ENCODE data around the gene CDH22.

The CDH22 gene

DNA sequence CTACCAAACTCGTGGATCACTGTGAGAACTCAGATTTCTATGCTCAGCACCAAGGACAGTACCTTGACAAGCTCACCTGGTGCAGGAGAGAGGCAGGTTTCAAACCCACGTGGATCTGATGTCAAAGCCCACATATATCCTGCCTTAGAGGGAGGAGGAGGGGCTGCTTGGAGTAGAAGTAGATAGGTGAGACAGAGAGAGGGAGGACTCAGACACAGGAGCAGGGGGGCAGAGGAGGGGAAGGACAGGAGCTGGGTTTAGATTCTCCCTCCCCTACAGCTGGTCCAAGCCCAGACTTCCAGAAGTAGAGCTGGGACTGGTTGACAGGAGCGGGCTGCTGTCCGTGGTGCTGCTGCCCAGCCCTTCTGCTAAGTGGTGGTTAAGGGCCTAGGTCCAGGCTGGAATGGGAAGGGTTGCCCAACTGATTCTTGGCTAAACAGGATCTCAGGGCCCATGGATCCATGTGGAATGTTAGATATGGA lies 77.5 kb downstream of the CDH22 start:
- no peaks in the 10 kb centered on the region for H3K9me3 ChIP-seq (ENCODE audit: insufficient read depth, low read length)
- H2AFZ ChIP-seq (ENCODE audit: low read depth, low read length): no peak overlapping the region
- no peak overlapping the region for H3K9ac ChIP-seq (ENCODE audit: low read length)
- H3K27me3 ChIP-seq (ENCODE audit: low read depth, low read length): peaks cover 67% of the 10 kb centered on the region
- no peak overlapping the region for H3K4me3 ChIP-seq (ENCODE audit: low read length)
- H3K36me3 ChIP-seq (replicated peaks; ENCODE audit: low read depth, low read length): no peaks in the 10 kb centered on the region
- TF ChIP-seq, protein P1, sequence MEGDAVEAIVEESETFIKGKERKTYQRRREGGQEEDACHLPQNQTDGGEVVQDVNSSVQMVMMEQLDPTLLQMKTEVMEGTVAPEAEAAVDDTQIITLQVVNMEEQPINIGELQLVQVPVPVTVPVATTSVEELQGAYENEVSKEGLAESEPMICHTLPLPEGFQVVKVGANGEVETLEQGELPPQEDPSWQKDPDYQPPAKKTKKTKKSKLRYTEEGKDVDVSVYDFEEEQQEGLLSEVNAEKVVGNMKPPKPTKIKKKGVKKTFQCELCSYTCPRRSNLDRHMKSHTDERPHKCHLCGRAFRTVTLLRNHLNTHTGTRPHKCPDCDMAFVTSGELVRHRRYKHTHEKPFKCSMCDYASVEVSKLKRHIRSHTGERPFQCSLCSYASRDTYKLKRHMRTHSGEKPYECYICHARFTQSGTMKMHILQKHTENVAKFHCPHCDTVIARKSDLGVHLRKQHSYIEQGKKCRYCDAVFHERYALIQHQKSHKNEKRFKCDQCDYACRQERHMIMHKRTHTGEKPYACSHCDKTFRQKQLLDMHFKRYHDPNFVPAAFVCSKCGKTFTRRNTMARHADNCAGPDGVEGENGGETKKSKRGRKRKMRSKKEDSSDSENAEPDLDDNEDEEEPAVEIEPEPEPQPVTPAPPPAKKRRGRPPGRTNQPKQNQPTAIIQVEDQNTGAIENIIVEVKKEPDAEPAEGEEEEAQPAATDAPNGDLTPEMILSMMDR (IDR thresholded peaks at IDR 0.05; ENCODE audit: low read depth, low read length): no peak
- TF ChIP-seq EZH2phosphoT487 (IDR thresholded peaks at IDR 0.05; ENCODE audit: low read depth): no peak
- no peaks in the 10 kb centered on the region for H3K79me2 ChIP-seq (ENCODE audit: low read length)
- H3K4me1 ChIP-seq (ENCODE audit: low read length): no peaks in the 10 kb centered on the region
- no peak overlapping the region for H3K4me2 ChIP-seq (ENCODE audit: low read length)
- H3K27ac ChIP-seq (ENCODE audit: low read length): no peak overlapping the region
- H4K20me1 ChIP-seq (ENCODE audit: insufficient read depth, low read length): peaks cover 18% of the 10 kb centered on the region

DNA sequence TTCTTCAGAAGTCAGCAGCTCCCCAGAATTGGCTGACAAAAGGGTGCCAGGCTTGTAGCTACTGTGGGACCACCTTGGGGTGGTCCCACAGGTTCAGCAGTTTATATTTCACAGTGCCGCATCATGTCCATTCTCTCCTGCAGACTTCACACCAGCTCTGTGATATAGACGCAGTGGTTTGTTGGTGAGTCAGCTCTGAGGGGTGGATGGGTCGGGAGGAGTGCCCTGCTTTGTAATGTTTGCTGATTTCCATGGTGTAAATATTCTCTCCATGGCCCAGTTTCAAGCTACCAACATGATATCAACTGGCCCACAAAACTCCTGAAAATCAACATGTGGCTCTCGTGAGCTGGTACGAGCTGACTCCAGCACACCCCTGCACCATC lies 78.2 kb downstream of the CDH22 start:
- Histone ChIP-seq H2AFZ (ENCODE audit: low read depth, low read length) (no peak overlapping the region), H3K9ac (ENCODE audit: low read length) (no peak overlapping the region), H3K79me2 (ENCODE audit: low read length) (no peaks in the 10 kb centered on the region), H3K27me3 (ENCODE audit: low read depth, low read length) (peaks cover 69% of the 10 kb centered on the region), H3K36me3 (replicated peaks; ENCODE audit: low read depth, low read length) (no peaks in the 10 kb centered on the region), H3K4me3 (ENCODE audit: low read length) (no peak overlapping the region), H4K20me1 (ENCODE audit: insufficient read depth, low read length) (peaks cover 18% of the 10 kb centered on the region), H3K4me1 (ENCODE audit: low read length) (no peaks in the 10 kb centered on the region), H3K4me2 (ENCODE audit: low read length) (no peak overlapping the region), H3K9me3 (ENCODE audit: insufficient read depth, low read length) (no peaks in the 10 kb centered on the region), H3K27ac (ENCODE audit: low read length) (no peak overlapping the region)
- TF ChIP-seq, protein P1 (IDR thresholded peaks at IDR 0.05; ENCODE audit: low read depth, low read length): no peak
- TF ChIP-seq EZH2phosphoT487 (IDR thresholded peaks at IDR 0.05; ENCODE audit: low read depth): no peak

DNA sequence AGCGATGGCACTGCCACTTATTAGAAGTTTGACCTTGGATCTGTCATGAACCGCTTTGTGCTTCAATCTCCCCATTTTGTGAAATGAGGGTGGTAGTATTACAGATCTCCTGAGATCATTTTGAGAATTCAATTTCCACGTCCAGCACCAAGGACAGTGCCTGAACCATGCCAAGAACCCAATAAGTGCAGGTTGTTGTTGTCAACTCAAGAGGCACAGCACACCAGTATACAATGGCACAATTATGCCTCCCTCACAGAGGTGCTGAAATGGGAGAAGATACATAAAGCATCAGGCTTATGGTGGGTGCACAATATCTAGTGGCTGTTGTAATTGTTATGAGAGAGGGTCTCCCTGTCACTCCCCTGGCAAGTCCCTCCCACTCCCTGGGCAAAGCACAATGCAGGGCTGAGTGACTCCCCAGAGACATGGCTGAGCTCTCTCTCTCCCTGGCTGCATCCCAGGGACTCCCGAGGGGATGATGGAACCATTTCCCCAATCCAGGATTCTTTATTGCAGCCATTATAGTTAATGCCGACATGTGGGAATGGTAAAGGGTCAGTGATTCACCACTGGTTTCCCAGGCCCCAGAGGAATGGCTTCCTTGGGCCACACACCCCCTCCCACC lies 78.7 kb downstream of the CDH22 start:
- TF ChIP-seq, protein P1 (IDR thresholded peaks at IDR 0.05; ENCODE audit: low read depth, low read length): no peak
- no peak for TF ChIP-seq EZH2phosphoT487 (IDR thresholded peaks at IDR 0.05; ENCODE audit: low read depth)
- Histone ChIP-seq H3K4me2 (ENCODE audit: low read length) (no peak overlapping the region), H3K79me2 (ENCODE audit: low read length) (no peaks in the 10 kb centered on the region), H3K4me1 (ENCODE audit: low read length) (no peaks in the 10 kb centered on the region), H3K27me3 (ENCODE audit: low read depth, low read length) (peaks cover 69% of the 10 kb centered on the region), H3K9me3 (ENCODE audit: insufficient read depth, low read length) (no peaks in the 10 kb centered on the region), H2AFZ (ENCODE audit: low read depth, low read length) (no peak overlapping the region), H3K27ac (ENCODE audit: low read length) (no peak overlapping the region), H3K9ac (ENCODE audit: low read length) (no peak overlapping the region), H3K4me3 (ENCODE audit: low read length) (no peak overlapping the region), H3K36me3 (replicated peaks; ENCODE audit: low read depth, low read length) (no peaks in the 10 kb centered on the region), H4K20me1 (ENCODE audit: insufficient read depth, low read length) (peaks cover 18% of the 10 kb centered on the region)

DNA sequence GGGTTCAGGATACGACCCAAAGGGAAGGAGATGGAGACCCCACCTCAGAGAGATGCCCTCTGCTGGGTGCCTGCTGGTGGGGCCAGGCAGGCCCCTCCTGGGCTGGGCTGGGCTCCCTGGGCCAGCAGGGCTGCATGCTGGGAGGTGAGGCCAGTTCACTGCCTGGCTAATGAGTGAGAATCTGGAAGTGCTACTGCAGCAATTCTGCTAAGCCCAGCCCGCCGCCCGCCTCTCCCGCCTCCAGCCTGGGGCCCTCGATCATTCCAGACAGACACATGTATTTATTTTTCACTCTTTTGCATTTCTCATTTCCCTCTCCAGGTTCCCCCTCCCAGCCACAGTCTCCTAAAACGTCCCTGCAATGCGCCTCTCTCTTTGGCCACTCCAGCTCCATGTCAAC lies 79.6 kb downstream of the CDH22 start:
- H3K9ac ChIP-seq (ENCODE audit: low read length): no peak overlapping the region
- H4K20me1 ChIP-seq (ENCODE audit: insufficient read depth, low read length): peaks cover 18% of the 10 kb centered on the region
- no peaks in the 10 kb centered on the region for H3K9me3 ChIP-seq (ENCODE audit: insufficient read depth, low read length)
- H3K27ac ChIP-seq (ENCODE audit: low read length): no peak overlapping the region
- no peak overlapping the region for H2AFZ ChIP-seq (ENCODE audit: low read depth, low read length)
- H3K4me1 ChIP-seq (ENCODE audit: low read length): no peaks in the 10 kb centered on the region
- H3K36me3 ChIP-seq (replicated peaks; ENCODE audit: low read depth, low read length): no peaks in the 10 kb centered on the region
- H3K27me3 ChIP-seq (ENCODE audit: low read depth, low read length): peaks cover 68% of the 10 kb centered on the region
- no peaks in the 10 kb centered on the region for H3K79me2 ChIP-seq (ENCODE audit: low read length)
- H3K4me2 ChIP-seq (ENCODE audit: low read length): no peak overlapping the region
- TF ChIP-seq, protein P1 (IDR thresholded peaks at IDR 0.05; ENCODE audit: low read depth, low read length): no peak
- TF ChIP-seq EZH2phosphoT487 (IDR thresholded peaks at IDR 0.05; ENCODE audit: low read depth): no peak
- H3K4me3 ChIP-seq (ENCODE audit: low read length): no peak overlapping the region
